ENCODE data around the gene ZBED4. TPM values are rescaled to one million over a fixed set of nuclear protein-coding genes. Genes with fewer than 3 reads are reported as not detected.

Gene ZBED4
- total and polyA plus RNA-seq, 2 of the 13 experiments (the other 11 are each of a cell fraction or from before 2014, with no cell fraction given): 5.4 to 9.6 TPM

- TF ChIP-seq, protein P1, sequence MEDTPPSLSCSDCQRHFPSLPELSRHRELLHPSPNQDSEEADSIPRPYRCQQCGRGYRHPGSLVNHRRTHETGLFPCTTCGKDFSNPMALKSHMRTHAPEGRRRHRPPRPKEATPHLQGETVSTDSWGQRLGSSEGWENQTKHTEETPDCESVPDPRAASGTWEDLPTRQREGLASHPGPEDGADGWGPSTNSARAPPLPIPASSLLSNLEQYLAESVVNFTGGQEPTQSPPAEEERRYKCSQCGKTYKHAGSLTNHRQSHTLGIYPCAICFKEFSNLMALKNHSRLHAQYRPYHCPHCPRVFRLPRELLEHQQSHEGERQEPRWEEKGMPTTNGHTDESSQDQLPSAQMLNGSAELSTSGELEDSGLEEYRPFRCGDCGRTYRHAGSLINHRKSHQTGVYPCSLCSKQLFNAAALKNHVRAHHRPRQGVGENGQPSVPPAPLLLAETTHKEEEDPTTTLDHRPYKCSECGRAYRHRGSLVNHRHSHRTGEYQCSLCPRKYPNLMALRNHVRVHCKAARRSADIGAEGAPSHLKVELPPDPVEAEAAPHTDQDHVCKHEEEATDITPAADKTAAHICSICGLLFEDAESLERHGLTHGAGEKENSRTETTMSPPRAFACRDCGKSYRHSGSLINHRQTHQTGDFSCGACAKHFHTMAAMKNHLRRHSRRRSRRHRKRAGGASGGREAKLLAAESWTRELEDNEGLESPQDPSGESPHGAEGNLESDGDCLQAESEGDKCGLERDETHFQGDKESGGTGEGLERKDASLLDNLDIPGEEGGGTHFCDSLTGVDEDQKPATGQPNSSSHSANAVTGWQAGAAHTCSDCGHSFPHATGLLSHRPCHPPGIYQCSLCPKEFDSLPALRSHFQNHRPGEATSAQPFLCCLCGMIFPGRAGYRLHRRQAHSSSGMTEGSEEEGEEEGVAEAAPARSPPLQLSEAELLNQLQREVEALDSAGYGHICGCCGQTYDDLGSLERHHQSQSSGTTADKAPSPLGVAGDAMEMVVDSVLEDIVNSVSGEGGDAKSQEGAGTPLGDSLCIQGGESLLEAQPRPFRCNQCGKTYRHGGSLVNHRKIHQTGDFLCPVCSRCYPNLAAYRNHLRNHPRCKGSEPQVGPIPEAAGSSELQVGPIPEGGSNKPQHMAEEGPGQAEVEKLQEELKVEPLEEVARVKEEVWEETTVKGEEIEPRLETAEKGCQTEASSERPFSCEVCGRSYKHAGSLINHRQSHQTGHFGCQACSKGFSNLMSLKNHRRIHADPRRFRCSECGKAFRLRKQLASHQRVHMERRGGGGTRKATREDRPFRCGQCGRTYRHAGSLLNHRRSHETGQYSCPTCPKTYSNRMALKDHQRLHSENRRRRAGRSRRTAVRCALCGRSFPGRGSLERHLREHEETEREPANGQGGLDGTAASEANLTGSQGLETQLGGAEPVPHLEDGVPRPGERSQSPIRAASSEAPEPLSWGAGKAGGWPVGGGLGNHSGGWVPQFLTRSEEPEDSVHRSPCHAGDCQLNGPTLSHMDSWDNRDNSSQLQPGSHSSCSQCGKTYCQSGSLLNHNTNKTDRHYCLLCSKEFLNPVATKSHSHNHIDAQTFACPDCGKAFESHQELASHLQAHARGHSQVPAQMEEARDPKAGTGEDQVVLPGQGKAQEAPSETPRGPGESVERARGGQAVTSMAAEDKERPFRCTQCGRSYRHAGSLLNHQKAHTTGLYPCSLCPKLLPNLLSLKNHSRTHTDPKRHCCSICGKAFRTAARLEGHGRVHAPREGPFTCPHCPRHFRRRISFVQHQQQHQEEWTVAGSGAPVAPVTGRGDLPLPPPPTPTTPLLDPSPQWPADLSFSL (CRISPR knock-in tag; IDR thresholded peaks at IDR 0.05): no peak
- TF ChIP-seq, protein P2, sequence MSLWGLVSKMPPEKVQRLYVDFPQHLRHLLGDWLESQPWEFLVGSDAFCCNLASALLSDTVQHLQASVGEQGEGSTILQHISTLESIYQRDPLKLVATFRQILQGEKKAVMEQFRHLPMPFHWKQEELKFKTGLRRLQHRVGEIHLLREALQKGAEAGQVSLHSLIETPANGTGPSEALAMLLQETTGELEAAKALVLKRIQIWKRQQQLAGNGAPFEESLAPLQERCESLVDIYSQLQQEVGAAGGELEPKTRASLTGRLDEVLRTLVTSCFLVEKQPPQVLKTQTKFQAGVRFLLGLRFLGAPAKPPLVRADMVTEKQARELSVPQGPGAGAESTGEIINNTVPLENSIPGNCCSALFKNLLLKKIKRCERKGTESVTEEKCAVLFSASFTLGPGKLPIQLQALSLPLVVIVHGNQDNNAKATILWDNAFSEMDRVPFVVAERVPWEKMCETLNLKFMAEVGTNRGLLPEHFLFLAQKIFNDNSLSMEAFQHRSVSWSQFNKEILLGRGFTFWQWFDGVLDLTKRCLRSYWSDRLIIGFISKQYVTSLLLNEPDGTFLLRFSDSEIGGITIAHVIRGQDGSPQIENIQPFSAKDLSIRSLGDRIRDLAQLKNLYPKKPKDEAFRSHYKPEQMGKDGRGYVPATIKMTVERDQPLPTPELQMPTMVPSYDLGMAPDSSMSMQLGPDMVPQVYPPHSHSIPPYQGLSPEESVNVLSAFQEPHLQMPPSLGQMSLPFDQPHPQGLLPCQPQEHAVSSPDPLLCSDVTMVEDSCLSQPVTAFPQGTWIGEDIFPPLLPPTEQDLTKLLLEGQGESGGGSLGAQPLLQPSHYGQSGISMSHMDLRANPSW (CRISPR knock-in tag; IDR thresholded peaks at IDR 0.05; ENCODE audit: borderline replicate concordance): 0 out of 2 replicates have a peak, but pooled peaks have one; percentile 39
- no peak for TF ChIP-seq BORCS8-MEF2B (CRISPR knock-in tag; IDR thresholded peaks at IDR 0.05)
- peak; percentile 89; the same call in 1 of the 2 replicates for TF ChIP-seq CCDC6 (CRISPR knock-in tag; IDR thresholded peaks at IDR 0.05)
- TF ChIP-seq, protein P3, sequence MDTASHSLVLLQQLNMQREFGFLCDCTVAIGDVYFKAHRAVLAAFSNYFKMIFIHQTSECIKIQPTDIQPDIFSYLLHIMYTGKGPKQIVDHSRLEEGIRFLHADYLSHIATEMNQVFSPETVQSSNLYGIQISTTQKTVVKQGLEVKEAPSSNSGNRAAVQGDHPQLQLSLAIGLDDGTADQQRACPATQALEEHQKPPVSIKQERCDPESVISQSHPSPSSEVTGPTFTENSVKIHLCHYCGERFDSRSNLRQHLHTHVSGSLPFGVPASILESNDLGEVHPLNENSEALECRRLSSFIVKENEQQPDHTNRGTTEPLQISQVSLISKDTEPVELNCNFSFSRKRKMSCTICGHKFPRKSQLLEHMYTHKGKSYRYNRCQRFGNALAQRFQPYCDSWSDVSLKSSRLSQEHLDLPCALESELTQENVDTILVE (CRISPR knock-in tag; IDR thresholded peaks at IDR 0.05): peak; percentile 67; the same call in 1 of the 2 replicates
- TF ChIP-seq THYN1 (CRISPR knock-in tag; IDR thresholded peaks at IDR 0.05; ENCODE audit: borderline replicate concordance, low read depth): 0 out of 2 replicates have a peak, but pooled peaks have one; percentile 66
- no peak for TF ChIP-seq ZZZ3 (CRISPR knock-in tag; IDR thresholded peaks at IDR 0.05; ENCODE audit: borderline replicate concordance)
- peak; percentile 59; the same call in 1 of the 2 replicates for TF ChIP-seq CAMTA2 (CRISPR knock-in tag; IDR thresholded peaks at IDR 0.05; ENCODE audit: borderline replicate concordance)
- TF ChIP-seq ZNF136 (CRISPR knock-in tag; IDR thresholded peaks at IDR 0.05; ENCODE audit: low read depth): no peak
- TF ChIP-seq ZNF180 (CRISPR knock-in tag; IDR thresholded peaks at IDR 0.05; ENCODE audit: borderline replicate concordance, low read depth): no peak
- TF ChIP-seq NR2F1 (CRISPR knock-in tag; IDR thresholded peaks at IDR 0.05): peak in 1 of 2 experiments; percentile 56; a peak in 2 of 4 replicates
- peak; percentile 73; the same call in 1 of the 2 replicates for TF ChIP-seq ZNF878 (CRISPR knock-in tag; IDR thresholded peaks at IDR 0.05)
- TF ChIP-seq ZKSCAN8 (CRISPR knock-in tag; IDR thresholded peaks at IDR 0.05; ENCODE audit: borderline replicate concordance): peak; percentile 46; the same call in 1 of the 2 replicates
- no peak for TF ChIP-seq DDIT3 (CRISPR knock-in tag; IDR thresholded peaks at IDR 0.05)
- no peak for TF ChIP-seq ZNF335 (CRISPR knock-in tag; IDR thresholded peaks at IDR 0.05)
- peak; percentile 84; the same call in 1 of the 2 replicates for TF ChIP-seq ARHGAP35 (CRISPR knock-in tag; IDR thresholded peaks at IDR 0.05; ENCODE audit: borderline replicate concordance)
Observed at GRCh38 chr22:49917974-49918910, 64.6 kb downstream of the ZBED4 start, which contains the start of the genes ALG12 and CRELD2 (continued).

All from HepG2 (cell line).